A673 (cell line): ENCODE measurements around the gene ZMAT5. TPM values are rescaled to one million over a fixed set of nuclear protein-coding genes. Genes with fewer than 3 reads are reported as not detected.

Experiments used
- BruUV-seq: library from RNA; stranded (reverse); fragments of 400-500 nt; replicated peaks from 2 replicates; lab custom pipeline; 2021; lab: Mats Ljungman, UMichigan
- CTCF ChIA-PET: fragments of 300-600 bp; sonication (Branson Sonifier 250); formaldehyde crosslinking; loops from one replicate; lab custom pipeline; 2022; ENCODE audit warnings: antibody characterized with exemption; lab: Charles Lee
- POLR2A ChIA-PET: fragments of 300-600 bp; sonication (Branson Sonifier 250); formaldehyde crosslinking; loops from one replicate; lab custom pipeline; 2022; ENCODE audit warnings: antibody characterized with exemption; ENCODE audit not compliant: low non-redundant PET; lab: Charles Lee
- DNase-seq: peaks from one replicate; pipeline ENCODE4 v3.0.0-alpha.2; 2015; ENCODE audit warnings: low spot score
- H3K27ac ChIP-seq: fragments of 200-600 bp; sonication (generic); 2 replicates; pipeline ENCODE4 v1.5.1; 2016; ENCODE audit warnings: mixed run types, low read depth, mild to moderate bottlenecking, mixed read lengths, antibody characterized with exemption, low read length; ENCODE audit not compliant: poor library complexity, severe bottlenecking
- H3K27me3 ChIP-seq: fragments of 200-600 bp; sonication (generic); replicated peaks from 2 replicates; pipeline ENCODE4 v1.6.1; 2017; ENCODE audit warnings: mixed run types, low read depth, mild to moderate bottlenecking, mixed read lengths, antibody characterized with exemption, low read length; ENCODE audit not compliant: insufficient read depth, poor library complexity
- H3K36me3 ChIP-seq: fragments of 200-600 bp; sonication (generic); 2 replicates; pipeline ENCODE4 v1.6.1; 2016; ENCODE audit warnings: mixed run types, mild to moderate bottlenecking, mixed read lengths, antibody characterized with exemption, low read length; ENCODE audit not compliant: insufficient read depth, poor library complexity, severe bottlenecking
- H3K4me1 ChIP-seq: fragments of 200-600 bp; sonication (generic); 2 replicates; pipeline ENCODE4 v1.6.1; 2017; ENCODE audit warnings: mixed run types, mild to moderate bottlenecking, mixed read lengths, antibody characterized with exemption, low read length; ENCODE audit not compliant: insufficient read depth, poor library complexity, severe bottlenecking
- H3K4me3 ChIP-seq: fragments of 200-600 bp; sonication (generic); 2 replicates; pipeline ENCODE4 v1.5.1; 2016; ENCODE audit warnings: low read depth, mixed run types, mild to moderate bottlenecking, mixed read lengths, low read length; ENCODE audit not compliant: poor library complexity, severe bottlenecking
- H3K9me3 ChIP-seq: fragments of 200-600 bp; sonication (generic); 2 replicates; pipeline ENCODE4 v1.6.1; 2016; ENCODE audit warnings: mixed run types, low read depth, mild to moderate bottlenecking, mixed read lengths, antibody characterized with exemption, low read length; ENCODE audit not compliant: poor library complexity, severe bottlenecking
- EZH2 ChIP-seq: fragments of 200-600 bp; sonication (generic); IDR thresholded peaks from 2 replicates; pipeline ENCODE4 v1.6.1; 2017; ENCODE audit warnings: borderline replicate concordance, low read depth, mild to moderate bottlenecking, mixed read lengths, antibody characterized with exemption, low read length; ENCODE audit not compliant: poor library complexity, severe bottlenecking
- intact Hi-C: fragments of 100-400 bp; cut with micrococcal nuclease; formaldehyde crosslinking; loops from one replicate; pipeline ENCODE4 v1.10.0; 2022; ENCODE audit not compliant: unreplicated experiment
- total RNA-seq: library from RNA; stranded (reverse); gene quantifications from 2 replicates; pipeline ENCODE4 v1.2.3, GENCODE V29; 2021
- TF ChIP-seq, protein P1 (sequence below): fragments of 300-800, 200-600 bp; sonication (generic); conservative IDR thresholded peaks from 2 replicates; pipeline ENCODE4 v1.5.1; 2017; ENCODE audit warnings: low read depth, mild to moderate bottlenecking, antibody characterized with exemption, low read length, moderate library complexity, mixed read lengths

Gene ZMAT5
- total RNA-seq, 1 experiment from 2014 or later, result 19.8 TPM

DNA sequence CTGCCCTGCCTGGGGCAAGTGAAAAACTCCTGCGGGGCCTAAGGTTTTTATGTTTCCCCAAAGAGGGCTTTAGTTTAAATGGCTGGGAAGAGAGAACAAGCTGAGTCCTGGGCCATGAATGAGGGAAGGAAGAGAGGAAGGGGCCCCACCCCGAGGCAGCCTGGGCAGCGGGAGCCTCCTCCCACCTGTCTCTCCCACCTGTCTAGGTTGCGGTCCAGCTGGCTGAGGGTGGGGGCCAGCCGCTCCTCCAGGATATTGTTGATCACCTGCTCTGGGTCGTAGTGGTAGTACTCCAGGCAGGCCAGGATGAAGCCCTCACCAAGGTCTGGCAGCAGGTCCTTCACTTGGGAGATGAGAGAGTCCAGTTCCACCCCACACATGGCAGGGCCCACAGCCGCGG lies 35.0 kb upstream of the ZMAT5 start:
- no TSS peak for BruUV-seq
- no peaks in the 10 kb centered on the region for H3K4me1 ChIP-seq
- POLR2A ChIA-PET, result no interaction called here
- H3K36me3 ChIP-seq, result peaks cover 52% of the 10 kb centered on the region
- intact Hi-C loops, result no loop called here
- TF ChIP-seq, protein P1, sequence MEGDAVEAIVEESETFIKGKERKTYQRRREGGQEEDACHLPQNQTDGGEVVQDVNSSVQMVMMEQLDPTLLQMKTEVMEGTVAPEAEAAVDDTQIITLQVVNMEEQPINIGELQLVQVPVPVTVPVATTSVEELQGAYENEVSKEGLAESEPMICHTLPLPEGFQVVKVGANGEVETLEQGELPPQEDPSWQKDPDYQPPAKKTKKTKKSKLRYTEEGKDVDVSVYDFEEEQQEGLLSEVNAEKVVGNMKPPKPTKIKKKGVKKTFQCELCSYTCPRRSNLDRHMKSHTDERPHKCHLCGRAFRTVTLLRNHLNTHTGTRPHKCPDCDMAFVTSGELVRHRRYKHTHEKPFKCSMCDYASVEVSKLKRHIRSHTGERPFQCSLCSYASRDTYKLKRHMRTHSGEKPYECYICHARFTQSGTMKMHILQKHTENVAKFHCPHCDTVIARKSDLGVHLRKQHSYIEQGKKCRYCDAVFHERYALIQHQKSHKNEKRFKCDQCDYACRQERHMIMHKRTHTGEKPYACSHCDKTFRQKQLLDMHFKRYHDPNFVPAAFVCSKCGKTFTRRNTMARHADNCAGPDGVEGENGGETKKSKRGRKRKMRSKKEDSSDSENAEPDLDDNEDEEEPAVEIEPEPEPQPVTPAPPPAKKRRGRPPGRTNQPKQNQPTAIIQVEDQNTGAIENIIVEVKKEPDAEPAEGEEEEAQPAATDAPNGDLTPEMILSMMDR, result no peak
- no peak for TF ChIP-seq EZH2
- CTCF ChIA-PET, result no interaction called here
- H3K27ac ChIP-seq, result no peak overlapping the region
- no peaks in the 10 kb centered on the region for H3K9me3 ChIP-seq
- no peaks in the 10 kb centered on the region for H3K27me3 ChIP-seq
- DNase-seq, result no peak
- no peak overlapping the region for H3K4me3 ChIP-seq

GRCh38 chr22:29801153-29801552 lies 34.3 kb upstream of the ZMAT5 start:
- CTCF ChIA-PET, result interaction anchor here (0.9 kb wide), 1 partner anchor 204 kb away, joined by 3 read pairs; no protein-coding TSS in a partner anchor
- POLR2A ChIA-PET, result no interaction called here
- no peaks in the 10 kb centered on the region for H3K4me1 ChIP-seq
- TF ChIP-seq, protein P1, result no peak
- TF ChIP-seq EZH2, result no peak
- intact Hi-C loops, result no loop called here
- no TSS peak for BruUV-seq
- H3K4me3 ChIP-seq, result no peak overlapping the region
- no peak overlapping the region for H3K27ac ChIP-seq
- no peak for DNase-seq
- H3K36me3 ChIP-seq, result peaks cover 46% of the 10 kb centered on the region
- H3K9me3 ChIP-seq, result no peaks in the 10 kb centered on the region
- no peaks in the 10 kb centered on the region for H3K27me3 ChIP-seq

- Histone ChIP-seq H3K27me3 (no peaks in the 10 kb centered on the region), H3K9me3 (no peaks in the 10 kb centered on the region), H3K27ac (no peak overlapping the region), H3K4me1 (no peaks in the 10 kb centered on the region), H3K36me3 (peaks cover 30% of the 10 kb centered on the region), H3K4me3 (no peak overlapping the region)
- ChIA-PET CTCF (no interaction called here), POLR2A (no interaction called here)
- no peak for TF ChIP-seq EZH2
- TF ChIP-seq, protein P1, result no peak
- intact Hi-C loops, result no loop called here
- BruUV-seq, result no TSS peak
- no peak for DNase-seq
These were observed 32.4 kb upstream of the ZMAT5 start for GRCh38 chr22:29799217-29799680.
